Lower leg skin (tissue), 3 donors: ENCODE measurements around the gene PMP22.

Source experiments
- POLR2A ChIP-seq, 2 donors: fragments of 450-650 bp; IDR thresholded peaks; one replicate each; pipeline ENCODE4 v1.6.1; 2016 to 2017; ENCODE audit warnings: antibody characterized with exemption in 2 of 2, mild to moderate bottlenecking in 1 of 2, moderate library complexity in 1 of 2
- TF ChIP-seq, protein P1 (sequence below), 3 donors: fragments of 450-650 bp; IDR thresholded peaks; one replicate each; pipeline ENCODE4 v1.5.1; 2016; ENCODE audit warnings: antibody characterized with exemption in 3 of 3, mild to moderate bottlenecking in 3 of 3, moderate library complexity in 2 of 3

DNA sequence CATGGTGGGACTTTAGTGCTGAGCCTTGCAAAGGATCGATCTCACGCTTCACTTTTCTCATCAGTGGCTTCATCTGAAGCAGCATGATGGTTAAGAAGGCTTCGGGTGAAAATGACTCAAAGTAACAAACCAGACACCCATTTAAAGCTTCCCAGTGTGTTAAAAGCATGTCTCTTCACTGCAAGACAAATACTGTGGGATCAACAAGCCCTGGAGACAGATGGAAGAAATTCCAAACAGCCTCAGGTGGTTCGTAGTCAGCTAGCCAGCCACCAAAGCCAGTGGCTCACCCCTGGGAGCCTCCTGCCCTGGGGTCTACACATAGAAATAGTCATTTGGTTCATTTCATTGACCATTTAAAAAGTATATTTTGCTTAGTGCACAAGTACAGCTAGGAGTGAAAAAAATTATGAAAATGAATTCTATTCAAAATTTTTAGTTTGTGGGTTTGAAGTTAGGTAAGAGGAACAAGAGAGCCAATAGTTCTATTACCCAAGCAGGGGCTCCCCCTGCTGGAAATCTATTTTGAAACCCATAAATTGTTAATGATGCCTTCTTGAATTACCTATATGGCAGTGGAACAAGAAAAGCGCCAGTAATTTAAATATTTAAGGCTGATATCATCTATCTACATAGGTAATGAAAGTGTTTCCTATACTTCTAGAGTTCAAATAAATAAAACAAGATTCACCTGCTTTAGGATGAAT is 51.6 kb downstream of the PMP22 start:
- TF ChIP-seq, protein P1, sequence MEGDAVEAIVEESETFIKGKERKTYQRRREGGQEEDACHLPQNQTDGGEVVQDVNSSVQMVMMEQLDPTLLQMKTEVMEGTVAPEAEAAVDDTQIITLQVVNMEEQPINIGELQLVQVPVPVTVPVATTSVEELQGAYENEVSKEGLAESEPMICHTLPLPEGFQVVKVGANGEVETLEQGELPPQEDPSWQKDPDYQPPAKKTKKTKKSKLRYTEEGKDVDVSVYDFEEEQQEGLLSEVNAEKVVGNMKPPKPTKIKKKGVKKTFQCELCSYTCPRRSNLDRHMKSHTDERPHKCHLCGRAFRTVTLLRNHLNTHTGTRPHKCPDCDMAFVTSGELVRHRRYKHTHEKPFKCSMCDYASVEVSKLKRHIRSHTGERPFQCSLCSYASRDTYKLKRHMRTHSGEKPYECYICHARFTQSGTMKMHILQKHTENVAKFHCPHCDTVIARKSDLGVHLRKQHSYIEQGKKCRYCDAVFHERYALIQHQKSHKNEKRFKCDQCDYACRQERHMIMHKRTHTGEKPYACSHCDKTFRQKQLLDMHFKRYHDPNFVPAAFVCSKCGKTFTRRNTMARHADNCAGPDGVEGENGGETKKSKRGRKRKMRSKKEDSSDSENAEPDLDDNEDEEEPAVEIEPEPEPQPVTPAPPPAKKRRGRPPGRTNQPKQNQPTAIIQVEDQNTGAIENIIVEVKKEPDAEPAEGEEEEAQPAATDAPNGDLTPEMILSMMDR (IDR thresholded peaks at IDR 0.05), result no peak
- no peak for TF ChIP-seq POLR2A (IDR thresholded peaks at IDR 0.05)
